NCI-H1105 treated with DMSO at 0.1 percent for 48 hours (cell line): ENCODE data around the gene CARD14.
"Not testable (repeated sequence)": the region's sequence is repeated elsewhere in the genome, so short reads cannot be mapped to it uniquely, and the experiment has no call there.

ENCODE experiments used
- DNase-seq: peaks from one replicate; lab custom pipeline; 2025; lab: John Stamatoyannopoulos, UW

CARD14 gene

GRCh38 chr17:80147035-80147822 lies 22.6 kb upstream of the CARD14 start, which contains the start of gene EIF4A3:
Gene EIF4A3, minus strand, starts transcription at chr17:80147128. Its CDS starts 167 bp downstream, at chr17:80146961.
- DNase-seq, result peak; percentile 96

- DNase-seq, result no peak
Measured at GRCh38 chr17:80151333-80151732, 18.5 kb upstream of the CARD14 start.

- DNase-seq, result no peak
Measured at GRCh38 chr17:80152081-80152702, 17.6 kb upstream of the CARD14 start.

DNA sequence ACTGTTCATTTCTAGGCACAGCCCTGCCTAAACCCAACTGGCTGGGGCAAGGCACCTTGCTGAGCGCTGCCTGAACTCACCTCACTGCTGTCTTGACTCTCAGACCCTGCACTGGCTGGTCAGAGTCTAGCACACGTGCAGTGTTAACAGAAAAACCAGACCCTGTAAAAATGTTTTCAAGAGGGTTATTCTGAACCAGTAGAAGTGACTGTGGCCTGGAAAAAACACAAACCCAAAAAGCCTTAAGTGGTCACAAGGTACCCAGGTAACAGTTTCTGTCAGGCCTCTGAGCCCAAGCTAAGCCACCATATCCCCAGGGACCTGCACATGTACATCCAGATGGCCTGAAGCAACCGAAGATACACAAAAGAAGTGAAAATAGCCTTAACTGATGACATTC lies 16.8 kb upstream of the CARD14 start:
- DNase-seq, result no peak

DNA sequence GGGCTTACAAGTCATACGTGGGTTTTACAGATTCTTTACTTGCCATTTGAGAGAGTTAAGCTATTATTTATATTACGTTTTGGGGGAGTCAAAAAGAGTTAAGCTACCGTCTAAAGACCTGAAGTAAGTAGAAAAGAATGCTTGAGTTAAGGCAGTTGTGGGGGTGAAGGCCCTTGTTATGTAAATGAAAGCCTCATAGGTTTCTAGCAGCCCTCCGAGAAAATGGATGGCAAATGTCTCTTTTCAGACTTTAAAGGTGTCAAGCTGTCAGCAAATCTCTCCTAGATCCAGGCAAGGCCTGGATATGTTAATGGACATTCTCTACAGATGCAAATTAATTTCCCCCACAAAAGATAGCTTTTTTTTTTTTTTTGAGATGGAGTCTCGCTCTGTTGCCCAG lies 15.7 kb upstream of the CARD14 start:
- no peak for DNase-seq

DNA sequence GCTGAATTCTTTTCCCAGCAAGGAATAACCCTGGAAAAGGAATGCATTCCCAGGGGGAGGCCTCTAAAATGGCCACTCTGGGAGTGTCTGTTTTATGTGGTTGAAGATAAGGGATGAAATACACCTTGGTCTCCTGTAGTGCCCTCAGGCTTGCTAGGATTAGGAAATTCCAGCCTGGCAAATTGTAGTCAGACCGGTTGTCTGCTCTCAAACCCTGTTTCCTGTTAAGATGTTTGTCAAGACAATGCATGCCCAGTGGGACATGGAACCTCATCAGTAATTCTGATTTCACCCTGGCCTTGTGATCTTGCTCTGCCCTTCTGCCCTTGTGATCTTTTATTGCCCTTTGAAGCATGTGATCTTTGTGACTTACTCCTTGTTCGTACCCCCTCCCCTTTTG lies 14.2 kb upstream of the CARD14 start:
- not testable (repeated sequence) for DNase-seq

DNA sequence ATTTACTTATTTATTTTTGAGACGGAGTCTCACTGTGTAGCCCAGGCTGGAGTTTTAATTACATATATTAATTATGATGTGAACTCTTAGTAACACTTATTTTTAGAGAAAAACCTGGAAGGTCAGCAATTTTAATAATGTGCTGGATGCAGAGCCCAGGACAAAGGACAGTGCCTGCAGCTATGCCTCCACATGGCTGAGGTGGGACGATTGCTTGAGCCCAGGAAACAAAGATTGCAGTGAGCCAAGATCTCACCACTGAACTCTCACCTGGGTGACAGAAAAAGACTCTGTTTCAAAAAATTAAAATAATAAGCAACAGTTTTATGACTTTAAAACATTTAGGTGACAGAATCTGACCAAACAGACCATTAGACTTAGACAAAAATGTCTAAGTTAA lies 11.0 kb upstream of the CARD14 start:
- no peak for DNase-seq

DNA sequence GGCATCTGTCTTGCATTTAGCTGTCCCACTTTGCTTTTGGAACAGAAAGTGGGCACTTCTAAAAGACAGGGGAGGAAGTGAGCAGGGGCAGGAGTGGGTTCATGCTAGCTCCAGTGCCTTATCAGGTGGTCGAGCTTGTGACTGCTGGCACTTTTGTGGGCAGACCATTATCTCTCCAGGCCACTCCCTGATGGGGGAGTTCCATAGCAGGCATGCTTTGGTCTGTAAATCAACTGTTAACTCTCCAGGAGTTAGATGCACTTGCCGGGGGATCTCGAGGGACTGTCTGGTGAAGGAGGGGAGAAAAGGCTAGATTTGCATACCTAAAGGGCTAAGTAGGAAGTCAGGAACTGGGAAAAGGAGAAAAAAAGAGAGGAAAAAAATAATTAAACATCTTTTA lies 9.3 kb upstream of the CARD14 start:
- no peak for DNase-seq

GRCh38 chr17:80163336-80163735 lies 6.5 kb upstream of the CARD14 start:
- DNase-seq, result peak; percentile 0

DNA sequence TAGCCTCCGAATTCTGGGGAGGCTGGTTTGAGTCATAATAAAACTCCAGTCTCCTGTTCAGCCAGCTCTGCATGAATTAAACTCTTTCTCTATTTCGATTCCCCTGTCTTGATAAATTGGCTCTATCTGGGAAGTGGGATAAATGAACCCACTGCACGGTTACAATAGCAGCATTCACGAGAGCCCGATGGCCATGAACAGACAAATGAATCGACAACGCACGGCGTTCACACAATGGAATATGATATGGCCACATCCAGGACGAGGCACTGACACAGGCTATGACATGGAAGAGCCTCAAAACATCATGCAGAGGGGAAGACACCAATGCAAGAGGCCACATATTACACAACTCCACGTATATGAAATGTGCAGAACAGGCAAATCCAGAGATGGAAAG lies 5.6 kb upstream of the CARD14 start:
- no peak for DNase-seq

DNA sequence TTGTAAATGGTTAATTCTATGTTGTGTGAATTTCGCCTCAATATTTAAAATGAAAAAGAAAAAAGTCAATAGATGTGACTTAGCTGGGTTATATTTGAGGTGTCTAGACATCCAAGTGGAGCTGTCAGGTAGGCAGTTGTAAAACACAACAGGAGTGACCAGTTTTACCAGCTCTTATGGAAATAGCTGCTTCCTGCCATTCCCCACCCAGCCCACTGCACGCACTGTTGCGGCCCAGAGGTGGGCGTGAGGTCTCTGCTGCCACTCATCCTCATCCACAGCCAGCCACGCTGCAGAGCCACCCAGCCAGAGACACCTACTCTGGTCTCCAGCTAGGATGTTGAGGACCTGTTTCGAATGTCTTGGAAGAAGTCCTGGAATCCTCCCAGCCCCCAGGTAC lies 3.4 kb upstream of the CARD14 start:
- no peak for DNase-seq

GRCh38 chr17:80168371-80168770 lies 1.5 kb upstream of the CARD14 start:
- DNase-seq, result no peak

GRCh38 chr17:80169107-80169506 lies 723 bp upstream of the CARD14 start:
- no peak for DNase-seq

GRCh38 chr17:80171681-80172080 lies 1.9 kb downstream of the CARD14 start:
- no peak for DNase-seq

DNA sequence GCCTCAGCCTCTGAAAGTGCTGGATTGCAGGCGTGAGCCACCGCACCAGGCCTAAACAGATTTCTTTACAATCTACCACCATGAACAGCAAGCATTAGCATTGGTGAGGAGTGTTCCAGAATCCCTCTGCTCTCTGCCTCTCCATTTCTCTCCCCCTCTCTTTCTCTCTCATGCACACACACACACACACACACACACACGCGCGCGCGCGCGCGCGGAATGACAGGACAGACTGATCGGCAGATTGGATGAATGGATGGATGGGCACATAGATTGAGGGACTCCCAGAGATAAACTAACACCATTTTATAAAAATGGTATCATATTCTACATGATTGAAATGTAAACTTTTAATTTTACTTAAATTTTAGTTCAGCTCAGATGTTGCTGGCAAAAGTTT lies 3.3 kb downstream of the CARD14 start:
- no peak for DNase-seq

DNA sequence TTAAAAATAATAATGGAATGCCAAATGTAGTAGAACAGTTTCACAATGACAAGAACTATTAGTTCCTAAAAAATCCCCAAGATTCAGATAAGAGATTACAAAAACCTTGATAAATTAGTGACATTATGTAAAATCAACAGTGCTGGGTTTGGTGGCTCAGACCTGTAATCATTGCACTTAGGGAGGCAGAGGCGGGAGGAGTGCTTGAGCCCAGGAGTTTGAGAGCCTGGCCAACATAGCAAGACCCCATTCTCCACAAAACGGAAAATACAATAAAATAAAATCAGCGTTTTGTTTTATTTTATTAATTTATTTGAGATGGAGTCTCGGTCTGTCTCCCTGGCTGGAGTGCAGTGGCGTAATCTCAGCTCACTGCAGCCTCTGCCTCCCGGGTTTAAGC lies 4.1 kb downstream of the CARD14 start:
- no peak for DNase-seq

DNA sequence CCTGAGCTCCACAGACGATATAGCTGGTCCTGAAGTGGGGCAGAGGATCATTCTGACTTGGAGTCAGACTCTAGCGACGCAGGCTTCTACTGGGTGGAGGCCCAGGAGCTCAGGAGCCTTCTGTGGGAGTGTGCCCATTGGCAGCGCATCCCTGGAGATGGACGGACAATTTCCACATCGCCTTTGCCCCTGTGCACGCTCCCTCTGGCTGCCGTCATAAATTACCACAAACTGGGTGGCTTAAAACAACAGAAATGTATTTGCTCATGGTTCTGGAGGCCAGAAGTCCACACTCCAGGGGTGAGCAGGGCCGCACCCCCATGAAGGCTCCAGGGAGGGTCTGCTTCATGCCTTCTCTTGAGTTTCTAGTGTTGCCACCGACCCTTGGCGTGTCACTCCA lies 6.9 kb downstream of the CARD14 start:
- DNase-seq, result no peak

- no peak for DNase-seq
Measured at GRCh38 chr17:80177986-80178595, 8.3 kb downstream of the CARD14 start.

DNA sequence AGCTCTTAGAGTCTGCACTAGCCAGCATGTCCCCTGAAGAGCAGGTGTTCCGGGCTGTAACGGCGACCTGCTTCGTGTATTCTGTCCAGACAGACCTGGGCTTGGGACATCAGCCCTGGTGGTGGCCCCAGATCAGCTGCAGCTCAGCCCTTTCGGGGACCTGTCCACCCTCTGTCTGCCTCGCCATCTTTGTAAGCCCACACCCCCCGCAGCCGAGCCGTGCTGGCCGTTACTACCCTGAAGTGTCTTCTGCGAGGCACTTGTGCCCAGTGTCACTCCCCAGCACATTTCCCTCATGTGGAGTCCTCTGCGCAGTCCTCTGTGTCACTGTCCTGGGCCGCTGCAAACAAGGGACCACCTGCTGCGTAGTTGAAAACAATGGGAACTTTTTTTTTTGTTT lies 10.4 kb downstream of the CARD14 start:
- DNase-seq, result no peak

- DNase-seq, result no peak
Measured at GRCh38 chr17:80181431-80181830, 11.6 kb downstream of the CARD14 start.

DNA sequence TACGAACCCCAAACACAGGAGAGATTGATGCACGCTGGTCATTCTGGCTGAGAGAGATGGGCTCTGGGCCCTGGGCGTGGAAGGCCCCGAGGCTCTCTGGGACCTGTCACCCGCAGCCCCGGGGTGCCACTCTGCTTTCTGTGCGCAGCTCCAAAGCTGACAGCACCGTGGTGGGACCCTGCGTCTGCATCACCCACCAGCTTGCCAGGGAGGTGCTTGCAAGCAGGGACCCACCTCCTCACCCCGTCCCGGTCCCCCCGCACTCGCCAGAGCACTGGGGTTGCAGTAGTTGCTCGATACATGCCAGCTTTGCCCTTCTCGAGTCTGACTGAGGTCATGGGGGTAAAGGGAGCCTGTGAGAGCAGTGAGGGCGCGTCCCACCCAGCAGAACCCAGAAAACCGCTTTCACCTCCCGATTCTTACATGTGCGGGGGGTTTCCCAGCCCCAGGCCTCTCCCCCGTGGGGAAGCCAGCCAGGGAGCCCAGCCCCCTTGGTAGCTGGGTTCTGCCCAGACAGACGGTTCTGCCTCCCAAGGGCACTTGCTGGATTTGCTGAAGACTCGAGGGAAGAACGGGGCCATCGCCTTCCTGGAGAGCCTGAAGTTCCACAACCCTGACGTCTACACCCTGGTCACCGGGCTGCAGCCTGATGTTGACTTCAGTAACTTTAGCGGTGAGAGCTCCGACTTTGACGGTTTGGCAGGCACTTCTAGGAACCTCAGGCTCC lies 12.5 kb downstream of the CARD14 start:
- DNase-seq, result no peak

- no peak for DNase-seq
Measured at GRCh38 chr17:80182845-80183223, 13.0 kb downstream of the CARD14 start.
